ENCODE results near the gene NFAT5. TPM values are rescaled to one million over a fixed set of nuclear protein-coding genes. Genes with fewer than 3 reads are reported as not detected.
"Not testable (repeated sequence)": the region's sequence is repeated elsewhere in the genome, so short reads cannot be mapped to it uniquely, and the experiment has no call there.

The NFAT5 gene
- total RNA-seq, 1 donor from 2014 or later = 56.7 TPM

DNA sequence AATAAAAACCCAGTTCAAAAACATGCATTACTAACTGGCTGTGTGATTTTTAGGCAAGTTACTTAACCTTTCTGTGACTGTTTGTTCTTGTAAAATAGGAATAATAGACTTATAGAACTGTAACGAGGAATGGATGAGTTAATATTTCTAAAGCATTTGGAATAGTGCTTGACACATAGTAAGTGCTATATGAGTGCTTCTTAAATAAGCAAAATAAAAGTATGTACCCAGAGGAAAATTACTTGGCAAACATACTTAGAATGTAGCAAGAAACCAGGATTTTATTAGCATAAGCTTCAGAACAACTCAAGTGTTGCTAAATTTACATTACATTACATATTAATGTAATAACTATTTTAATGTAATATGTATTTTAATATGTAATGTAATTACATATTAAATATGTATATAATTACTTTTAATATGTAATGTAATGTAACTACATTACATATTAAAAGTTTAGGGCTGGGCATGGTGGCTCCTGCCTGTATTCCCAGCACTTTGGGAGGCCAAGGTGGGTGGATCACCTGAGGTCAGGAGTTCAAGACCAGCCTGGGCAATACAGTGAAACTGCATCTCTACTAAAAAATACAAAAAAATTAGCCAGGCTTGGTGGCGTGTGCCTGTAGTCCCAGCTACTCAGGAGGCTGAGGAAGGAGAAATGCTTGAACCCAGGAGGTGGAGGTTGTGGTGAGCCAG lies 14.2 kb downstream of the NFAT5 start:
- ATAC-seq = peak; percentile 80 to 95
- Histone ChIP-seq H3K4me3 (no peak overlapping the region), H3K36me3 (no peaks in the 10 kb centered on the region), H3K9me3 (no peaks in the 10 kb centered on the region), H3K27me3 (ENCODE audit: low read depth) (no peaks in the 10 kb centered on the region), H3K4me1 (peaks cover 18% of the 10 kb centered on the region), H3K27ac (no peak overlapping the region)
- intact Hi-C loops (cut with DNase I) = no loop called here
- TF ChIP-seq, protein P1, sequence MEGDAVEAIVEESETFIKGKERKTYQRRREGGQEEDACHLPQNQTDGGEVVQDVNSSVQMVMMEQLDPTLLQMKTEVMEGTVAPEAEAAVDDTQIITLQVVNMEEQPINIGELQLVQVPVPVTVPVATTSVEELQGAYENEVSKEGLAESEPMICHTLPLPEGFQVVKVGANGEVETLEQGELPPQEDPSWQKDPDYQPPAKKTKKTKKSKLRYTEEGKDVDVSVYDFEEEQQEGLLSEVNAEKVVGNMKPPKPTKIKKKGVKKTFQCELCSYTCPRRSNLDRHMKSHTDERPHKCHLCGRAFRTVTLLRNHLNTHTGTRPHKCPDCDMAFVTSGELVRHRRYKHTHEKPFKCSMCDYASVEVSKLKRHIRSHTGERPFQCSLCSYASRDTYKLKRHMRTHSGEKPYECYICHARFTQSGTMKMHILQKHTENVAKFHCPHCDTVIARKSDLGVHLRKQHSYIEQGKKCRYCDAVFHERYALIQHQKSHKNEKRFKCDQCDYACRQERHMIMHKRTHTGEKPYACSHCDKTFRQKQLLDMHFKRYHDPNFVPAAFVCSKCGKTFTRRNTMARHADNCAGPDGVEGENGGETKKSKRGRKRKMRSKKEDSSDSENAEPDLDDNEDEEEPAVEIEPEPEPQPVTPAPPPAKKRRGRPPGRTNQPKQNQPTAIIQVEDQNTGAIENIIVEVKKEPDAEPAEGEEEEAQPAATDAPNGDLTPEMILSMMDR (IDR thresholded peaks at IDR 0.05) = no peak
- DNase-seq = no peak

DNA sequence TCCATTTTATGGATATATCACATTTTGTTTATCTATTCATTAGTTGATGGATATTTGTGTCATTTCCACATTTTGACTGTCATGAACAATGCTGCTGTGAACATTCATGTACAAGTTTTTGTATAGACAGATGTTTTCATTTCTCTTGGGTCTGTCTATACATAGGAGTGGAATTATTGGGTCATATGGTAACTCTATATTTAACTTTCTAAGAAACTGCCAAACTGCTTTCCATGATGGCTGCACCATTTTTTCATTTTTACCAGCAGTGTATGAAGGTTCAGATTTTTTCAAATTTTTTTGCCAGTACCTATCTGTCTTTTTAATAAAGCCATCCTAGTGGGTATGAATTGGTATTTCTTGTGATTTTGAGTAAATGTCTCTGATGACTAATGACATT lies 15.5 kb downstream of the NFAT5 start:
- Histone ChIP-seq H3K27ac (no peak overlapping the region), H3K4me1 (peaks cover 29% of the 10 kb centered on the region), H3K36me3 (no peaks in the 10 kb centered on the region), H3K4me3 (no peak overlapping the region), H3K27me3 (ENCODE audit: low read depth) (no peaks in the 10 kb centered on the region), H3K9me3 (no peaks in the 10 kb centered on the region)
- DNase-seq (no peak), ATAC-seq (no peak)
- intact Hi-C loops (cut with DNase I) = no loop called here
- TF ChIP-seq, protein P1 (IDR thresholded peaks at IDR 0.05) = no peak

DNA sequence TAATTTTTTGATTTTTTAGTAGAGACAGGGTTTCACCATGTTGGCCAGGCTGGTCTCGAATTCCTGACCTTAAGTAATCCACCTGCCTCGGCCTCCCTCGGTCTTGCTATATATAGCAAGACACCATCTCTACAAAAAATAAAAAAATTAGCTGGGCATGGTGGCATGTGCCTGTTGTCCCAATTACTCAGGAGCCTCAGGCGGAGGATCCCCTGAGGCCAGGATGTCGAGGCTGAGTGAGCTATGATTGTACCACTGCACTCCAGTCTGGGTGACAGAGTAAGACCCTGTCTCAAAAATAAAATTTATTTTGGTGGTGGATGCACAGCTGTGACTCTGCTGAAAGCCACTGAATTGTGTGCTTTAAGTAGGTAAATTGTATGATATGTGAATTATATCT lies 18.7 kb downstream of the NFAT5 start:
- H3K9me3 ChIP-seq; ATAC-seq; H3K27ac ChIP-seq; H3K4me3 ChIP-seq; H3K27me3 ChIP-seq (ENCODE audit: low read depth); intact Hi-C loops (cut with DNase I); DNase-seq; H3K36me3 ChIP-seq: not testable (repeated sequence)
- H3K4me1 ChIP-seq = peaks cover 16% of the 10 kb centered on the region

DNA sequence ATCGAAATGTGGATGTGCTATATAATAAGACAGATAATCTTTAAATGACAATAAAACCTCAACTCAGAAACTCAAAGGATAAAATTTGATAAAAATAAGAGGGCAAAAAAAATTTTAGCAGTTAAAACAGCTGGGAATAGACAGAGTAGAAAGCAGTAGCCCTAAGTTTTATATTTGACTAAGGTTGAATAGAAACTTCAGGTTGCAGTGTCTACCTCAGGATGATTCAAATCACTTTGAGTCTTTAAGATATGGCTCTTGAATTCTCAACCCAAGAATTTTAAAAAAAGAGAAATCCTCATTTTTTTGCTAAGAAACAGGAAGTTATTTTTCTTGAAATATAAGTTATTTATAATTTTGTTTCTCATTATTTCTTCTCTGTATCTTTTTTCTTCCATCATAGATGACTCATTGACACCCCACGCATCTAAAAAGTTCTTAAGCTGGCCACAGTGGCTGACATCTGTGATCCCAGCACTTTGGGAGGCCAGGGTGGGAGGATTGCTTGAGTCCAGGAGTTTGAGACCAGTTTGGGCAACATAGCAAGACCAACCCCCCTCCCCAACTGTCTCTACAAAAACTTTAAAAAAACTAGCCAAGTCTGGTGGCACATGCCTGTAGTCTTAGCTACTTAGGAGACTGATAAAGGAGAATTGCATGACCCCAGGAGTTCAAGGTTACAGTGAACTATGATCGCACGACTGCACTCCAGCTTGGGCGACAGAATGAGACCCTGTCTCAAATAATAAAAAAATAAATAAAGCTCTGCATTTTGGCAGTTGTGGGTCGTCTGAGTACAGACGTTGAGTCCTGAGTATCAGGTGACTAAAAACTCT lies 23.9 kb downstream of the NFAT5 start:
- no peak for ATAC-seq
- no peak for DNase-seq
- Histone ChIP-seq H3K27ac (no peak overlapping the region), H3K4me3 (no peak overlapping the region), H3K9me3 (no peaks in the 10 kb centered on the region), H3K36me3 (no peaks in the 10 kb centered on the region), H3K4me1 (peaks cover 21% of the 10 kb centered on the region), H3K27me3 (ENCODE audit: low read depth) (no peaks in the 10 kb centered on the region)
- TF ChIP-seq, protein P1 (IDR thresholded peaks at IDR 0.05) = no peak
- intact Hi-C loops (cut with DNase I) = no loop called here

DNA sequence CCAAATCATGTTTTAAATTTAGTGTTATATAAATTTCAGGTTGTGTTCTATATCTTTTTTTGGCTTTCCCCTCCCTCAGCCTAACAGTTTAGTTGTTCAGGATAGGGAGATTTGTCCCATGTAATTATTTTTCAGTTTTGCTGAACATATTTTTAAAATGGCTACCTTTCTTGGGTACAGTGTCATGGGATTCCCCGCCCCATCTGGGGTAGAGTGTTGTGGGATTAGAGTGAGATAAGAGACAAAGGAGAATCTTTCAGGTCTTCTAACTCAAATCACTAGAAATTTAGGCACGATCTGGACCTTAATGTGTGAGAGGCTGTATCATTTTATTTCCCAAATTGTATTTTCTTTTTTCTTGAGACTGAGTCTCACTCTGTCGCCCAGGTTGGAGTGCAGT lies 24.8 kb downstream of the NFAT5 start:
- Histone ChIP-seq H3K4me1 (peaks cover 19% of the 10 kb centered on the region), H3K4me3 (no peak overlapping the region), H3K9me3 (no peaks in the 10 kb centered on the region), H3K27ac (no peak overlapping the region), H3K36me3 (no peaks in the 10 kb centered on the region), H3K27me3 (ENCODE audit: low read depth) (no peaks in the 10 kb centered on the region)
- ATAC-seq (no peak), DNase-seq (no peak)
- TF ChIP-seq, protein P1 (IDR thresholded peaks at IDR 0.05) = no peak
- intact Hi-C loops (cut with DNase I) = no loop called here

DNA sequence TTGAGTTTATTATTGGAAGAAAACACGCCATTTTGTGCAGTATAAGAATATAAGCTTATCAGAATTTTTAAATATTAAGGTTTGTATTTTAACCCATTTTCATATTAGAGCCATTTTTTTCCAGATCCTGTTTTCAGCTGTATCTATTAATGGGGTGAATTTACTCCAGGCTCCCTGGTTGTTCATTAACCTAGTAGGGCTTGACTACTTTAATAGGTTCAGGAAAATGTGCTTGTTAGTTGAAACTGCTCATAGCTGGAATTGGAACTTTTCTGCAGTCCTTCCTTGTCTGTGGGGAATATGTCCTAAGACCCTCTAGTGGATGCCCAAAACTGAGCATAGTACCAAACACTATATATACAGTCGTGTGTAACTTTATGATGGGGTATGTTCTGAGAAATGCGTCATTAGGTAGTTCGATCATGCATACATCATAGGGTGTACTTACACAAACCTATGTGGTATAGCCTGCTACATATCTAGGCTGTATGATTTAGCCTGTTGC lies 28.0 kb downstream of the NFAT5 start:
- Histone ChIP-seq H3K9me3 (no peaks in the 10 kb centered on the region), H3K4me1 (peaks cover 13% of the 10 kb centered on the region), H3K36me3 (no peaks in the 10 kb centered on the region), H3K4me3 (no peak overlapping the region), H3K27ac (no peak overlapping the region), H3K27me3 (ENCODE audit: low read depth) (no peaks in the 10 kb centered on the region)
- intact Hi-C loops (cut with DNase I) = no loop called here
- ATAC-seq = no peak
- DNase-seq = no peak
- TF ChIP-seq, protein P1 (IDR thresholded peaks at IDR 0.05) = no peak

Data from lower lobe of right lung (tissue), 2 donors.